ENCODE data around the gene SOX6. TPM values are rescaled to one million over a fixed set of nuclear protein-coding genes. Genes with fewer than 3 reads are reported as not detected.
"Not testable (repeated sequence)": the region's sequence is repeated elsewhere in the genome, so short reads cannot be mapped to it uniquely, and the experiment has no call there.

SOX6 gene
- total RNA-seq: 0.34 TPM in 1 of 2 replicates, not detected in the other

- intact Hi-C loops (cut with micrococcal nuclease): no loop called here
- H3K9me3 Mint-ChIP-seq: no peaks in the 10 kb centered on the region
- H3K27ac Mint-ChIP-seq: no peak within 1 kb of the TSS
- DNase-seq (ENCODE audit: low spot score): no peak
- H3K4me3 Mint-ChIP-seq (ENCODE audit: low read depth): no peak within 1 kb of the TSS
- no peaks in the 10 kb centered on the region for H3K27me3 Mint-ChIP-seq (ENCODE audit: low read depth)
- no peaks in the 10 kb centered on the region for H3K4me1 Mint-ChIP-seq (ENCODE audit: low read depth)
- H3K36me3 Mint-ChIP-seq (ENCODE audit: low read depth): no peaks in the 10 kb centered on the region
These were observed at the start of gene SOX6 for GRCh38 chr11:16356057-16356760. SOX6 (minus strand) TSS chr11:16356546; CDS start chr11:16341248, 15,298 bp downstream.

GRCh38 chr11:16404781-16405285 lies 48.5 kb upstream of the SOX6 start:
- intact Hi-C loops (cut with micrococcal nuclease): no loop called here
- Mint-ChIP-seq H3K27me3 (ENCODE audit: low read depth) (no peaks in the 10 kb centered on the region), H3K27ac (no peak overlapping the region), H3K4me3 (ENCODE audit: low read depth) (no peak overlapping the region), H3K9me3 (no peaks in the 10 kb centered on the region), H3K36me3 (ENCODE audit: low read depth) (no peaks in the 10 kb centered on the region), H3K4me1 (ENCODE audit: low read depth) (no peaks in the 10 kb centered on the region)
- DNase-seq (ENCODE audit: low spot score): no peak

GRCh38 chr11:16403851-16404250 lies 47.5 kb upstream of the SOX6 start:
- intact Hi-C loops (cut with micrococcal nuclease): no loop called here
- H3K27me3 Mint-ChIP-seq (ENCODE audit: low read depth): no peaks in the 10 kb centered on the region
- H3K4me3 Mint-ChIP-seq (ENCODE audit: low read depth): no peak overlapping the region
- H3K27ac Mint-ChIP-seq: no peak overlapping the region
- H3K9me3 Mint-ChIP-seq: no peaks in the 10 kb centered on the region
- DNase-seq (ENCODE audit: low spot score): no peak
- H3K36me3 Mint-ChIP-seq (ENCODE audit: low read depth): no peaks in the 10 kb centered on the region
- no peaks in the 10 kb centered on the region for H3K4me1 Mint-ChIP-seq (ENCODE audit: low read depth)

- H3K4me1 Mint-ChIP-seq (ENCODE audit: low read depth): no peaks in the 10 kb centered on the region
- H3K27me3 Mint-ChIP-seq (ENCODE audit: low read depth): no peaks in the 10 kb centered on the region
- intact Hi-C loops (cut with micrococcal nuclease): no loop called here
- H3K36me3 Mint-ChIP-seq (ENCODE audit: low read depth): no peaks in the 10 kb centered on the region
- H3K4me3 Mint-ChIP-seq (ENCODE audit: low read depth): no peak overlapping the region
- H3K27ac Mint-ChIP-seq: no peak overlapping the region
- H3K9me3 Mint-ChIP-seq: no peaks in the 10 kb centered on the region
- DNase-seq (ENCODE audit: low spot score): no peak
These were observed 47.1 kb upstream of the SOX6 start for GRCh38 chr11:16403448-16403803.

- Mint-ChIP-seq H3K36me3 (ENCODE audit: low read depth) (no peaks in the 10 kb centered on the region), H3K27ac (no peak overlapping the region)
These were observed 46.5 kb upstream of the SOX6 start for GRCh38 chr11:16402654-16403447.

GRCh38 chr11:16397390-16397789 lies 41.0 kb upstream of the SOX6 start:
- Mint-ChIP-seq H3K27me3 (ENCODE audit: low read depth) (no peaks in the 10 kb centered on the region), H3K36me3 (ENCODE audit: low read depth) (no peaks in the 10 kb centered on the region), H3K4me3 (ENCODE audit: low read depth) (no peak overlapping the region), H3K9me3 (no peaks in the 10 kb centered on the region), H3K27ac (no peak overlapping the region), H3K4me1 (ENCODE audit: low read depth) (no peaks in the 10 kb centered on the region)
- intact Hi-C loops (cut with micrococcal nuclease): no loop called here
- no peak for DNase-seq (ENCODE audit: low spot score)

More at GRCh38 chr11:16402654-16403447, 46.5 kb upstream of the SOX6 start:
- intact Hi-C loops (cut with micrococcal nuclease): no loop called here
- Mint-ChIP-seq H3K4me1 (ENCODE audit: low read depth) (no peaks in the 10 kb centered on the region), H3K27me3 (ENCODE audit: low read depth) (no peaks in the 10 kb centered on the region), H3K9me3 (no peaks in the 10 kb centered on the region), H3K4me3 (ENCODE audit: low read depth) (no peak overlapping the region)
- no peak for DNase-seq (ENCODE audit: low spot score)

- H3K27ac Mint-ChIP-seq: no peak overlapping the region
- no peak overlapping the region for H3K4me3 Mint-ChIP-seq (ENCODE audit: low read depth)
- no peaks in the 10 kb centered on the region for H3K4me1 Mint-ChIP-seq (ENCODE audit: low read depth)
- no peaks in the 10 kb centered on the region for H3K27me3 Mint-ChIP-seq (ENCODE audit: low read depth)
- no peak for DNase-seq (ENCODE audit: low spot score)
- intact Hi-C loops (cut with micrococcal nuclease): no loop called here
- H3K36me3 Mint-ChIP-seq (ENCODE audit: low read depth): no peaks in the 10 kb centered on the region
- H3K9me3 Mint-ChIP-seq: peaks cover 5% of the 10 kb centered on the region
These were observed 39.3 kb upstream of the SOX6 start for GRCh38 chr11:16395601-16396000.

- intact Hi-C loops (cut with micrococcal nuclease): no loop called here
These were observed 38.6 kb upstream of the SOX6 start for GRCh38 chr11:16394947-16395346.

GRCh38 chr11:16393340-16393739 lies 37.0 kb upstream of the SOX6 start:
- Mint-ChIP-seq H3K27me3 (ENCODE audit: low read depth) (no peaks in the 10 kb centered on the region), H3K4me3 (ENCODE audit: low read depth) (no peak overlapping the region), H3K27ac (no peak overlapping the region), H3K4me1 (ENCODE audit: low read depth) (no peaks in the 10 kb centered on the region), H3K36me3 (ENCODE audit: low read depth) (no peaks in the 10 kb centered on the region), H3K9me3 (peaks cover 12% of the 10 kb centered on the region)
- no peak for DNase-seq (ENCODE audit: low spot score)
- intact Hi-C loops (cut with micrococcal nuclease): no loop called here

More at GRCh38 chr11:16394947-16395346, 38.6 kb upstream of the SOX6 start:
- no peaks in the 10 kb centered on the region for H3K36me3 Mint-ChIP-seq (ENCODE audit: low read depth)
- H3K27ac Mint-ChIP-seq: no peak overlapping the region
- no peak for DNase-seq (ENCODE audit: low spot score)
- H3K4me1 Mint-ChIP-seq (ENCODE audit: low read depth): no peaks in the 10 kb centered on the region
- no peaks in the 10 kb centered on the region for H3K27me3 Mint-ChIP-seq (ENCODE audit: low read depth)
- H3K9me3 Mint-ChIP-seq: peaks cover 11% of the 10 kb centered on the region
- no peak overlapping the region for H3K4me3 Mint-ChIP-seq (ENCODE audit: low read depth)

- no peak overlapping the region for H3K4me3 Mint-ChIP-seq (ENCODE audit: low read depth)
- no peaks in the 10 kb centered on the region for H3K27me3 Mint-ChIP-seq (ENCODE audit: low read depth)
- H3K36me3 Mint-ChIP-seq (ENCODE audit: low read depth): no peaks in the 10 kb centered on the region
- H3K4me1 Mint-ChIP-seq (ENCODE audit: low read depth): no peaks in the 10 kb centered on the region
- no peak overlapping the region for H3K27ac Mint-ChIP-seq
- intact Hi-C loops (cut with micrococcal nuclease): no loop called here
- H3K9me3 Mint-ChIP-seq: peaks cover 12% of the 10 kb centered on the region
- DNase-seq (ENCODE audit: low spot score): no peak
These were observed 36.3 kb upstream of the SOX6 start for GRCh38 chr11:16392616-16393015.

- H3K27ac Mint-ChIP-seq; H3K27me3 Mint-ChIP-seq (ENCODE audit: low read depth); H3K4me1 Mint-ChIP-seq (ENCODE audit: low read depth); DNase-seq (ENCODE audit: low spot score); H3K36me3 Mint-ChIP-seq (ENCODE audit: low read depth); H3K4me3 Mint-ChIP-seq (ENCODE audit: low read depth); intact Hi-C loops (cut with micrococcal nuclease): not testable (repeated sequence)
- peaks cover 12% of the 10 kb centered on the region for H3K9me3 Mint-ChIP-seq
These were observed 34.5 kb upstream of the SOX6 start for GRCh38 chr11:16390826-16391225.

GRCh38 chr11:16385099-16385498 lies 28.8 kb upstream of the SOX6 start:
- DNase-seq (ENCODE audit: low spot score): no peak
- intact Hi-C loops (cut with micrococcal nuclease): no loop called here
- no peaks in the 10 kb centered on the region for H3K27me3 Mint-ChIP-seq (ENCODE audit: low read depth)
- H3K36me3 Mint-ChIP-seq (ENCODE audit: low read depth): no peaks in the 10 kb centered on the region
- no peaks in the 10 kb centered on the region for H3K4me1 Mint-ChIP-seq (ENCODE audit: low read depth)
- no peak overlapping the region for H3K4me3 Mint-ChIP-seq (ENCODE audit: low read depth)
- H3K9me3 Mint-ChIP-seq: peaks cover 2% of the 10 kb centered on the region
- no peak overlapping the region for H3K27ac Mint-ChIP-seq
